Left renal pelvis (tissue), 4 donors: ENCODE results near the gene ADAMTS12. TPM values are rescaled to one million over a fixed set of nuclear protein-coding genes. Genes with fewer than 3 reads are reported as not detected.
"Not testable (repeated sequence)": the region's sequence is repeated elsewhere in the genome, so short reads cannot be mapped to it uniquely, and the experiment has no call there.

ENCODE experiments used
- DNase-seq, 4 donors: peaks; one replicate each; pipeline ENCODE4 v3.0.0-alpha.2; 2013; ENCODE audit warnings: low read depth in 4 of 4, low spot score in 3 of 4
- polyA plus RNA-seq, 4 donors: library from polyadenylated mRNA; unstranded; fragments of 120-200 nt; gene quantifications; one replicate each; pipeline ENCODE4 v1.2.1, GENCODE V29; 2013; ENCODE audit not compliant: insufficient read length in 4 of 4

ADAMTS12 gene
- polyA plus RNA-seq, 4 donors: 12.6 to 35.7 (median 16.5) TPM

- DNase-seq: no peak
Measured at GRCh38 chr5:33549982-33550567, 341.7 kb downstream of the ADAMTS12 start.

- not testable (repeated sequence) for DNase-seq
Measured at GRCh38 chr5:33539790-33540189, 352.0 kb downstream of the ADAMTS12 start.

- DNase-seq: no peak
Measured at GRCh38 chr5:33539212-33539611, 352.6 kb downstream of the ADAMTS12 start.

- no peak for DNase-seq
Measured at GRCh38 chr5:33538201-33538600, 353.6 kb downstream of the ADAMTS12 start.

GRCh38 chr5:33537240-33537639 lies 354.6 kb downstream of the ADAMTS12 start:
- DNase-seq: no peak

- no peak for DNase-seq
Measured at GRCh38 chr5:33536802-33537201, 355.0 kb downstream of the ADAMTS12 start.

- DNase-seq: no peak
Measured at GRCh38 chr5:33531824-33532223, 360.0 kb downstream of the ADAMTS12 start.

GRCh38 chr5:33531037-33531298 lies 360.8 kb downstream of the ADAMTS12 start:
- no peak for DNase-seq

- no peak for DNase-seq
Measured at GRCh38 chr5:33530183-33531036, 361.4 kb downstream of the ADAMTS12 start.

- no peak for DNase-seq
Measured at GRCh38 chr5:33527696-33528095, 364.1 kb downstream of the ADAMTS12 start.

- no peak for DNase-seq
Measured at GRCh38 chr5:33526755-33527154, 365.0 kb downstream of the ADAMTS12 start.

- DNase-seq: no peak
Measured at GRCh38 chr5:33524476-33524875, 367.3 kb downstream of the ADAMTS12 start.

- DNase-seq: no peak
Measured at GRCh38 chr5:33523208-33523771, 368.5 kb downstream of the ADAMTS12 start.

GRCh38 chr5:33516421-33516820 lies 375.4 kb downstream of the ADAMTS12 start:
- DNase-seq: no peak

- DNase-seq: not testable (repeated sequence)
Measured at GRCh38 chr5:33515366-33515765, 376.4 kb downstream of the ADAMTS12 start.

- no peak for DNase-seq
Measured at GRCh38 chr5:33513462-33514185, 378.2 kb downstream of the ADAMTS12 start.

- no peak for DNase-seq
Measured at GRCh38 chr5:33509036-33509435, 382.8 kb downstream of the ADAMTS12 start.

GRCh38 chr5:33507426-33507825 lies 384.4 kb downstream of the ADAMTS12 start:
- DNase-seq: no peak

- no peak for DNase-seq
Measured at GRCh38 chr5:33504570-33504969, 387.2 kb downstream of the ADAMTS12 start.

GRCh38 chr5:33501899-33502298 lies 389.9 kb downstream of the ADAMTS12 start:
- DNase-seq: no peak

- DNase-seq: no peak
Measured at GRCh38 chr5:33501260-33501659, 390.5 kb downstream of the ADAMTS12 start.
